HepG2 (cell line): Measurements from ENCODE around the gene ETF1. TPM values are rescaled to one million over a fixed set of nuclear protein-coding genes. Genes with fewer than 3 reads are reported as not detected.

ENCODE experiments used
- ATAC-seq: fragments of 200-7000 bp; cut with Tn5 transposase; 3 replicates; pipeline ENCODE4 v1.9.1; 2020; ENCODE audit warnings: mild to moderate bottlenecking, moderate library complexity
- BruUV-seq: library from RNA; stranded (reverse); fragments of 400-500 nt; replicated peaks from 2 replicates; lab custom pipeline; 2021; lab: Mats Ljungman, UMichigan
- CTCF ChIA-PET: fragments of 300-600 bp; formaldehyde crosslinking; extraction: SDS; loops from one replicate; lab custom pipeline; 2021; ENCODE audit warnings: low total read pairs, inconsistent platforms, low intra/inter-chr PET ratio; lab: Yijun Ruan, JAX
- POLR2A ChIA-PET: fragments of 350-600 bp; sonication (Branson Sonifier 250); formaldehyde crosslinking; loops from one replicate; lab custom pipeline; 2020; ENCODE audit warnings: antibody characterized with exemption, inconsistent platforms; lab: Yijun Ruan, JAX
- DNase-seq: peaks from one replicate; pipeline ENCODE4 v3.0.0-alpha.2; 2015; ENCODE audit warnings: low spot score
- FAIRE-seq: peaks from 3 replicates; lab custom pipeline; 2011; peaks lifted over from hg19 to GRCh38; lab: Jason Lieb, UNC
- H2AFZ ChIP-seq: one replicate; pipeline ENCODE4 v1.6.1; 2011; ENCODE audit warnings: low read length, inconsistent platforms
- H3K27ac ChIP-seq: fragments of 300-600 bp; 3 replicates; pipeline ENCODE4 v1.8.0; 2011; ENCODE audit warnings: mixed run types, mild to moderate bottlenecking, mixed read lengths, low read length, inconsistent platforms; ENCODE audit not compliant: insufficient read depth; ENCODE audit errors: extremely low read length
- H3K27me3 ChIP-seq, 2 experiments: fragments of 200-600 bp in 1 of 2; 2 replicates in 1 of 2; 3 replicates in 1 of 2; pipeline versions ENCODE4 v1.6.0 to v1.8.0; 2011; ENCODE audit warnings: low read length in 2 of 2, mild to moderate bottlenecking in 2 of 2, moderate library complexity in 2 of 2, inconsistent platforms in 1 of 2; ENCODE audit not compliant: insufficient read depth in 2 of 2, control insufficient read depth in 1 of 2
- H3K36me3 ChIP-seq, 2 experiments: fragments of 200-600 bp in 1 of 2; replicated peaks in 1 of 2; 2 replicates in 1 of 2; 3 replicates in 1 of 2; pipeline versions ENCODE4 v1.5.1 to v1.8.0; 2011; ENCODE audit warnings: low read length in 2 of 2, inconsistent platforms in 1 of 2; ENCODE audit not compliant: insufficient read depth in 2 of 2, control insufficient read depth in 1 of 2
- H3K4me1 ChIP-seq: 2 replicates; pipeline ENCODE4 v1.5.1; 2012; ENCODE audit warnings: low read length, inconsistent platforms; ENCODE audit not compliant: insufficient read depth
- H3K4me2 ChIP-seq: 2 replicates; pipeline ENCODE4 v1.6.0; 2011; ENCODE audit warnings: low read depth, low read length, inconsistent platforms
- H3K4me3 ChIP-seq, 3 experiments: fragments of 200-600 bp in 1 of 3; sonication (generic), shearing (Covaris generic) in 1 of 3; replicated peaks in 1 of 3; 2 replicates each; pipeline ENCODE4 v1.5.1; 2011 to 2016; ENCODE audit warnings: low read length in 3 of 3, inconsistent platforms in 2 of 3, low read depth in 2 of 3, mild to moderate bottlenecking in 2 of 3, control low read depth in 1 of 3, mixed read lengths in 1 of 3; ENCODE audit not compliant: insufficient read depth in 1 of 3
- H3K79me2 ChIP-seq: one replicate; pipeline ENCODE4 v1.6.1; 2011; ENCODE audit warnings: low read length, inconsistent platforms; ENCODE audit not compliant: insufficient read depth
- H3K9ac ChIP-seq: 2 replicates; pipeline ENCODE4 v1.6.0; 2011; ENCODE audit warnings: mild to moderate bottlenecking, low read depth, low read length, inconsistent platforms; ENCODE audit not compliant: insufficient read depth
- H3K9me3 ChIP-seq: 2 replicates; pipeline ENCODE4 v1.5.1; 2012; ENCODE audit warnings: mild to moderate bottlenecking, low read length
- H4K20me1 ChIP-seq: 2 replicates; pipeline ENCODE4 v1.6.0; 2011; ENCODE audit warnings: inconsistent platforms, mild to moderate bottlenecking, low read length, moderate library complexity; ENCODE audit not compliant: insufficient read depth
- HNRNPK ChIP-seq: fragments of 200-400 bp; formaldehyde crosslinking; IDR thresholded peaks from 2 replicates; pipeline ENCODE4 v1.6.1; 2018; ENCODE audit warnings: low read length, low read depth, moderate library complexity, mild to moderate bottlenecking; ENCODE audit not compliant: poor library complexity, severe bottlenecking
- POLR2AphosphoS5 ChIP-seq: IDR thresholded peaks from 2 replicates; pipeline ENCODE4 v1.6.1; 2012; ENCODE audit warnings: low read depth, low read length
- RBFOX2 ChIP-seq: fragments of 200-400 bp; formaldehyde crosslinking; IDR thresholded peaks from 2 replicates; pipeline ENCODE4 v1.6.1; 2017; ENCODE audit warnings: low read depth, mild to moderate bottlenecking, low read length
- RERE ChIP-seq: IDR thresholded peaks from 2 replicates; pipeline ENCODE4 v1.6.1; 2016; ENCODE audit warnings: low read depth, missing genetic modification reagents, missing compliant biosample characterization
- ZNF549 ChIP-seq: sonication (generic); formaldehyde crosslinking; IDR thresholded peaks from 2 replicates; pipeline ENCODE4 v1.5.0; 2020; ENCODE audit warnings: missing genetic modification reagents
- WGBS: methylation state at CpG from one replicate; pipeline ENCODE4 v1.1.6; 2017; ENCODE audit warnings: low lambda C conversion rate; 5-methylcytosine and 5-hydroxymethylcytosine counted together
- in situ Hi-C: cut with HindIII; loops from 2 replicates; pipeline ENCODE4 v1.10.0; 2017; ENCODE audit warnings: low pct_unique_long_range_greater_than_20kb; ENCODE audit not compliant: extremely low pct_ligation_motif_present
- intact Hi-C: fragments of 100-400 bp; cut with micrococcal nuclease; formaldehyde crosslinking; loops from one replicate; pipeline ENCODE4 v1.10.0; 2022; ENCODE audit not compliant: unreplicated experiment
- polyA plus RNA-seq, 8 experiments: library from polyadenylated mRNA; depleted of rRNA in 3 of 8; stranded (reverse) in 7 of 8; unstranded in 1 of 8; fragments of >200 nt; fragmentation: Illumina TruSeq in 4 of 8; extraction: Trizol in 4 of 8; gene quantifications; 2 replicates each; pipeline versions ENCODE4 v1.2.1 to v1.2.3, GENCODE V29; 2011 to 2016; ENCODE audit warnings: low read depth in 4 of 8, missing spikeins in 1 of 8, mixed read lengths in 1 of 8; ENCODE audit not compliant: insufficient read depth in 1 of 8
- total RNA-seq, 5 experiments: library from RNA; depleted of rRNA; stranded (reverse); fragments of >200 nt; fragmentation: Illumina TruSeq; extraction: Trizol; gene quantifications; 2 replicates each; pipeline ENCODE4 v1.2.3, GENCODE V29; 2016; ENCODE audit warnings: low read depth in 1 of 5

Gene ETF1
- total and polyA plus RNA-seq, 2 of the 13 experiments (the other 11 are each of a cell fraction or from before 2014, with no cell fraction given), result 52.1 to 184 TPM

GRCh38 chr5:138538943-138539627, 4.0 kb downstream of the ETF1 start:
- no TSS peak for BruUV-seq
- Histone ChIP-seq H4K20me1 (peaks cover 30% of the 10 kb centered on the region), H3K9ac (no peak overlapping the region), H3K79me2 (peaks cover 83% of the 10 kb centered on the region)
- FAIRE-seq, result no peak
- intact Hi-C loops, result no loop called here
- TF ChIP-seq RBFOX2 (peak; percentile 38), HNRNPK (no peak), RERE (CRISPR knock-in tag) (no peak), POLR2AphosphoS5 (peak; percentile 24; the same call in 1 of the 2 replicates), ZNF549 (CRISPR knock-in tag) (no peak)
- TF ChIP-seq, all 625 proteins: peak for 2
- no peak overlapping the region for H3K27ac ChIP-seq
- no peaks in the 10 kb centered on the region; a peak in 1 of 5 replicates for H3K27me3 ChIP-seq
- H3K4me1 ChIP-seq, result peaks cover 70% of the 10 kb centered on the region
- H3K36me3 ChIP-seq, result peaks cover 0 to 1% of the 10 kb centered on the region in 2 experiments; a peak in 1 of 5 replicates
- DNase-seq (no peak), ATAC-seq (no peak)
- peak overlapping the region; percentile 91 for H3K4me2 ChIP-seq
- in situ Hi-C loops, result no loop called here
- 63% methylated on average over 2 of the region's 2 CpGs for WGBS
- POLR2A ChIA-PET, result no interaction called here
- peak overlapping the region in 2 of 3 experiments; percentile 3 to 27; a peak in 3 of 6 replicates for H3K4me3 ChIP-seq
- CTCF ChIA-PET, result no interaction called here
- H3K9me3 ChIP-seq, result no peaks in the 10 kb centered on the region
- no peak overlapping the region for H2AFZ ChIP-seq
